IgD-negative memory B cell (primary cell): ENCODE data around the gene CPLX1. TPM values are rescaled to one million over a fixed set of nuclear protein-coding genes. Genes with fewer than 3 reads are reported as not detected.

Experiments used
- H3K27ac Mint-ChIP-seq, 3 donors: one replicate each; pipeline ENCODE4 v1.8.0; 2020 to 2022; ENCODE audit warnings: mild to moderate bottlenecking in 3 of 3, mixed read lengths in 3 of 3, moderate library complexity in 1 of 3
- H3K27me3 Mint-ChIP-seq: one replicate; pipeline ENCODE4 v1.8.0; 2021; ENCODE audit warnings: mixed read lengths
- H3K36me3 Mint-ChIP-seq: one replicate; pipeline ENCODE4 v1.8.0; 2020; ENCODE audit warnings: mild to moderate bottlenecking, mixed read lengths
- H3K4me1 Mint-ChIP-seq, 3 donors: one replicate each; pipeline ENCODE4 v1.8.0; 2020 to 2022; ENCODE audit warnings: mixed read lengths in 3 of 3, mild to moderate bottlenecking in 1 of 3
- H3K4me3 Mint-ChIP-seq, 4 donors: one replicate each; pipeline ENCODE4 v1.8.0; 2020 to 2022; ENCODE audit warnings: mild to moderate bottlenecking in 4 of 4, mixed read lengths in 4 of 4, moderate library complexity in 3 of 4
- H3K9me3 Mint-ChIP-seq, 3 donors: one replicate each; pipeline ENCODE4 v1.8.0; 2020 to 2021; ENCODE audit warnings: mixed read lengths in 3 of 3, mild to moderate bottlenecking in 1 of 3
- polyA plus RNA-seq: library from polyadenylated mRNA; unstranded; fragments of 300-500 nt; fragmentation: Illumina TruSeq; gene quantifications from one replicate; pipeline ENCODE4 v1.2.3, GENCODE V29; 2021

The CPLX1 gene
- polyA plus RNA-seq, 1 donor from 2014 or later, result not detected

DNA sequence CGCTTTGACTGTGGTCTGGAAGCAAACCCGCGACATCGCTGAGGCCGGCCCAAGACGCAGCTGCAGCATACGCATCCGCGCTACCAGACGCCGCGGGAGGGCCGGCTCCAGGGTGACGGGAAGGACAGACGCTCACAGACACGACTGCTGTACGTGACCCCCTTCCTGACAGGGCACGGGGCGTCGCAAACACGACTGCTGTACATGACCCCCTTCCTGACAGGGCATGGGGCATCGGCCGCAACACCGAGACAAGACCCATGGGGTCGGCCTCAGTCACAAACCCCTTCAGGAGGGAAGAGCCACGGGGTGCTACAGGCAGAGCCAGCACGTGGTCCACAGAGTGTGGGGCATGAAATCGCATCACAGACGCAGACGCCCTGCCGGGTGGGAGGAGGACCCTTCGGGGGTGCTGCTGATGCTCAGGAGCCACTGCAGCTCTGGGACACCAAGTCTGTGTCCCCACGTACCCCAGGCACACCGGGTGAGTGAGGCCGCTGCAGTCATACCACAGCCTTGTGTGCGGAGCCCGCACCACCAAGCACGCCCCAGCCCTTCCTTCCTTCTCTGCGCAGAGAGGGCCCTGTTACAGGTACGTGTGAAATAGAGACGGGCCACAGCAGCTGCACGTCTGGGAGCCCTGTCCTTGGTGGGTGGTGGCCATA lies 38.7 kb upstream of the CPLX1 start:
- Mint-ChIP-seq H3K36me3 (peaks cover 6% of the 10 kb centered on the region), H3K4me3 (no peak overlapping the region), H3K9me3 (no peaks in the 10 kb centered on the region), H3K27me3 (no peaks in the 10 kb centered on the region), H3K4me1 (peaks cover 0 to 2% (median 1%) of the 10 kb centered on the region in 3 donors), H3K27ac (peak overlapping the region in 1 of 3 donors; percentile 31)

DNA sequence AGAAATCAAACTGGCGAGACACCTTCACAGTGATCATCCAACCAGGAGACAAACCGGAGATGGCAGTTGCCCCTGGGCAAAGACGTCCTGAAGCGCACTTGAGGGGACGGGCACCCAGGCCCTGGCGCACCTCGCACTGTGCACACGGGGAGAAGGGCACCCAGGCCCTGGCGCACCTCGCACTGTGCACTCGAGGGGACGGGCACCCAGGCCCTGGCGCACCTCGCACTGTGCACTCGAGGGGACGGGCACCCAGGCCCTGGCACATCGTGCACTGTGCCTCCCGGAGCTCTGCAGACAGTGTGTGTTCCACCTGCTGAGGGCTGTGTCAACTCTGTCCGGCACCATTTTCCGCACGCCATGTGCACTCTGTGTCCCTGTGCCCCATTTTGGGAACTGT lies 34.6 kb upstream of the CPLX1 start:
- Mint-ChIP-seq H3K4me1 (peaks cover 0 to 2% (median 1%) of the 10 kb centered on the region in 3 donors), H3K27ac (no peak overlapping the region), H3K36me3 (peaks cover 13% of the 10 kb centered on the region), H3K9me3 (no peaks in the 10 kb centered on the region), H3K4me3 (no peak overlapping the region), H3K27me3 (no peaks in the 10 kb centered on the region)

DNA sequence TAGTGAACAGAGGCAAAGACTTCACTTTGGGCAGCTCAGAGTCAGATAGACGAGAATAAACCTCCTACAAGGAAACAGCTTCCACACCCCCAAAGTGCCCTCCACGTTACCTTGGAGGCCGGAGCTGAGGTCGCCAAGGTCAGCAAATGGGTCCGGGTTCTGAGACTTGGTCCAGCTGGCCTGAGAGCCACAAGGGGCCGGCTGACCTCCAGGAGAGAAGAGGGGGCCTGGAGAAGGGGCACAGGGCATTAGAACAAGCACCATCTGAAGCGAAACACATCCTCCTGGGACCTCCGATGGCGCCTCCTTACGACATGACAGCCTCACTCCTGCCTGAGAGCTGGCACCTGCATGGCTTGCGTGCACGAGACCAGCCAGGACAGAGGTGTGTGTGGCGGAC lies 33.6 kb upstream of the CPLX1 start:
- Mint-ChIP-seq H3K36me3 (peaks cover 13% of the 10 kb centered on the region), H3K27me3 (no peaks in the 10 kb centered on the region), H3K9me3 (no peaks in the 10 kb centered on the region), H3K27ac (no peak overlapping the region), H3K4me1 (peaks cover 0 to 2% (median 1%) of the 10 kb centered on the region in 3 donors), H3K4me3 (no peak overlapping the region)

DNA sequence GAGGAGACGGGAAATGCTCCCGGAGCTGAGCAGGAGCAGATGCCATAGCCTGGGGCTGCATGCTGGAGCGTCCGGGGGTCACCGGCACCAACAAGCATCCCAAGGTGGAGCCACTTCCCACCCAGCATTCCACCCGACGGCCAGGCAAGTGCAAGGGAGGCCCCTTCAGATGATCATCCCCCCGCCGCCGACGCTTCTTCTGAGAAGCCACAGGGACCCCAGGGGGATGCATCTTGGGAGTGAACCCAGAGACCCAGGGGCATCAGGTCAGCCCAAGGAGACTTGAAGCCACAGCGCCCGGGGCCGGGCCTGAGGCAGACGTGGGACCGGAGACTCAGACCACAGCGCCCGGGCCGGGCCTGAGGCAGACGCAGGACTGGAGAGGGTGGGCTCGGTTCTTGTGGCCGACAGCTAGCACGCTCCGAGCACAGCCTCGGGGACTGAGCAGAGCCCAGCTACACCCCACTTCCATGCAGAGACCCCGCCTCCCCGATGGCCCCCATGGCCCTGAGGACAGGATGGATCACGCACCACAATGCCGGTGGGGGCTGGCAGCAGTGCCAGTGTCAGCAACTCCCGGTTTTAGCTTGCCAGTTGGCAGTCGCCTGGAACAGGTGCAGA lies 33.0 kb upstream of the CPLX1 start:
- no peaks in the 10 kb centered on the region for H3K27me3 Mint-ChIP-seq
- peaks cover 0 to 2% (median 1%) of the 10 kb centered on the region in 3 donors for H3K4me1 Mint-ChIP-seq
- peaks cover 13% of the 10 kb centered on the region for H3K36me3 Mint-ChIP-seq
- H3K9me3 Mint-ChIP-seq, result no peaks in the 10 kb centered on the region
- no peak overlapping the region for H3K4me3 Mint-ChIP-seq
- H3K27ac Mint-ChIP-seq, result no peak overlapping the region

DNA sequence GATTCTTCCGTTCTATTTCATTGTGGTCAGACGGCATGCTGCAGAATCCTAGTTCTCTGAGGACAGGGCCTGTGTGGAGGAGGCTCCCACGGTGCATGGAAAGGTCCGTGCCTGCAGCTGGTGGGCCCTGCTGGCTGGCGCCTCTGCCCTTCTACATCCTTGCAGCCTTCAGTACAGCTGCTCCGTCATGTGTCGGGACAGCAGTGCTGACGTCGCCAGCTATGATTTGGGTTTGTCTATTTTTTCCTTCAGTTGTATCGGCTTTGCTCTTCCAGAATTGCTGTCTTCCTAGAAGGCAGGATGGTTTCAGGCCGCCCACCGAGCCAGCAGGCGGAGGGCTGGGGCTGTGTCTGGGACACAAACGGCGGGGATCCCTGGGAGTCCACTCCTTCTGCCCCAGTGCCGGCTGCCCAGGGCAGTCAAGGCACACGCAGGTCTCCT lies 32.1 kb upstream of the CPLX1 start:
- peaks cover 0 to 2% (median 1%) of the 10 kb centered on the region in 3 donors for H3K4me1 Mint-ChIP-seq
- no peak overlapping the region for H3K4me3 Mint-ChIP-seq
- peaks cover 13% of the 10 kb centered on the region for H3K36me3 Mint-ChIP-seq
- H3K27me3 Mint-ChIP-seq, result no peaks in the 10 kb centered on the region
- no peak overlapping the region for H3K27ac Mint-ChIP-seq
- H3K9me3 Mint-ChIP-seq, result no peaks in the 10 kb centered on the region

DNA sequence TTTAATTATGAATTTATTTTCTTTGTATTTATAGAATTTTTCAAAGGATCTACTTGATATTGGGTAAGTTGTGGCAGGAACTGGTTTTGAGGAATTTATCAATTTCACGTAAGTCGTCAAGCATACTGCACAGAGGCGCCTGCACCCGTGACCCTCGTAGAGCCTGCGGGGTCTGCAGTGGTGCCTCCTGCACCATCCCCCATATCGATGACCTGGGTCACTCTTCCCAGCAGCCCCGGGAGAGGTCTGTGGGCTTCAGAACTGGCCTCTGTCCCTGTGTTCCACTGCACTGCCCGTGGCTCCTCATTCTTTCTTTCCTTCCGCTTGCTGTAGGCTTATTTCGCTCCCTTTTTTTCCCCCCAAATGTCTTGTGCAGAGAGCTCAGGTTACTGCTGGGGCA lies 31.5 kb upstream of the CPLX1 start:
- Mint-ChIP-seq H3K9me3 (no peaks in the 10 kb centered on the region), H3K4me3 (peak overlapping the region in 1 of 4 donors; percentile 44), H3K4me1 (peaks cover 0 to 2% (median 1%) of the 10 kb centered on the region in 3 donors), H3K27ac (peak overlapping the region in 1 of 3 donors; percentile 46), H3K36me3 (peaks cover 11% of the 10 kb centered on the region), H3K27me3 (no peaks in the 10 kb centered on the region)

DNA sequence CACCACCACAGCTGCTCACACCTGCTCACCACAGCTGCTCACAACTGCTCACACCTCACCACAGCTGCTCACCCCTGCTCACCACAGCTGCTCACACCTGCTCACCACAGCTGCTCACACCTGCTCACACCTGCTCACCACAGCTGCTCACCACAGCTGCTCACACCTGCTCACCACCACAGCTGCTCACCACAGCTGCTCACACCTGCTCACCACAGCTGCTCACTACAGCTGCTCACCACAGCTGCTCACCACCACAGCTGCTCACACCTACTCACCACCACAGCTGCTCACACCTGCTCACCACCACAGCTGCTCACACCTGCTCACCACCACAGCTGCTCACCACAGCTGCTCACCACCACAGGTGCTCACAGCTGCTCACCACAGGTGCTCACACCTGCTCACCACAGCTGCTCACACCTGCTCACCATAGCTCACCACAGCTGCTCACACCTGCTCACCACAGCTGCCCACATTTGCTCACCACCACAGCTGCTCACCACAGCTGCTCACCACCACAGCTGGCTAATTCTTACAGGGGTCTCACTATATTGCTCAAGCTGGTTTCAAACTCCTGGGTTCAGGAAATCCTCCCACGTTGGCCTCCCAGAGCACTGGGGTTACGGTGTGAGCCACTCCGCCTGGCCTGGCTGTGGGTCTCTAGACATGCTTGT lies 30.4 kb upstream of the CPLX1 start:
- H3K9me3 Mint-ChIP-seq, result no peaks in the 10 kb centered on the region
- no peaks in the 10 kb centered on the region for H3K27me3 Mint-ChIP-seq
- H3K4me3 Mint-ChIP-seq, result peak overlapping the region in 1 of 4 donors; percentile 54
- H3K27ac Mint-ChIP-seq, result peak overlapping the region; percentile 32 to 77 (median 39)
- H3K4me1 Mint-ChIP-seq, result peaks cover 0 to 2% (median 1%) of the 10 kb centered on the region in 3 donors
- H3K36me3 Mint-ChIP-seq, result peaks cover 11% of the 10 kb centered on the region

DNA sequence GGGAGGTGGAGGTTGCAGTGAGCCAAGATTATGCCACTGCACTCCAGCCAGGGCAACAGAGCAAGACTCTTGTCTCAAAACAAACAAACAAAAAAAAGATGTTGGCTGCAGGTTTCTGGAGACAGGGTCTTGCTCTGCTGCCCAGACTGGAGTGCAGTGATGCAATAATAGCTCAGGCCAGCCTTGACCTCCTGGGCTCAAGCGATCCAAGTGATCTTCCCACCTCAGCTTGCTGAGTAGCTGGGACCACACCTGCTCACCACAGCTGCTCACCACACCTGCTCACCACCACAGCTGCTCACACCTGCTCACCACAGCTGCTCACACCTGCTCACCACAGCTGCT lies 29.9 kb upstream of the CPLX1 start:
- Mint-ChIP-seq H3K36me3 (peaks cover 8% of the 10 kb centered on the region), H3K4me1 (peaks cover 0 to 2% (median 1%) of the 10 kb centered on the region in 3 donors), H3K27me3 (no peaks in the 10 kb centered on the region), H3K4me3 (no peak overlapping the region), H3K9me3 (no peaks in the 10 kb centered on the region), H3K27ac (peak overlapping the region in 2 of 3 donors; percentile 32 to 77)

DNA sequence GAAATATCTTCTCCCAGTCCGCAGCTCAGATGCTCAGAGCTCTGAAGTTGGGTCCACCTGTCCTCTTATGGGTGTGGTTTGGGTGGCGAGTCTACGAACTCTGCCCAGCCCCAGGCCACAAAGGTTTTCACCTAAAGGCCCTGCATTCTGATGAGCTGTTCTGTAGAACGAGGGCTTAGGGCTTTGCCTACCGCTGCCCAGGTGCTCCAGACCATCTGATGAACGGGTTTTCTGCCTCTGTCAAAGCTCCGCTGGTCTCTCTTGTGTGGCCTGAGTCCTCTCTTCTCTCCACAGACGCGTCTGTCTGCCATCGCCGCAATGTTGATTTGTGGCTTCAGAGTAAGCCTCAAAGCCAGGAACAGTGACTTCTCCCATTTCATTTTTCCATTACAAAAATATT lies 28.4 kb upstream of the CPLX1 start:
- no peaks in the 10 kb centered on the region for H3K9me3 Mint-ChIP-seq
- peaks cover 7% of the 10 kb centered on the region for H3K36me3 Mint-ChIP-seq
- H3K4me1 Mint-ChIP-seq, result no peaks in the 10 kb centered on the region
- no peak overlapping the region for H3K4me3 Mint-ChIP-seq
- H3K27me3 Mint-ChIP-seq, result no peaks in the 10 kb centered on the region
- peak overlapping the region in 1 of 3 donors; percentile 50 for H3K27ac Mint-ChIP-seq

DNA sequence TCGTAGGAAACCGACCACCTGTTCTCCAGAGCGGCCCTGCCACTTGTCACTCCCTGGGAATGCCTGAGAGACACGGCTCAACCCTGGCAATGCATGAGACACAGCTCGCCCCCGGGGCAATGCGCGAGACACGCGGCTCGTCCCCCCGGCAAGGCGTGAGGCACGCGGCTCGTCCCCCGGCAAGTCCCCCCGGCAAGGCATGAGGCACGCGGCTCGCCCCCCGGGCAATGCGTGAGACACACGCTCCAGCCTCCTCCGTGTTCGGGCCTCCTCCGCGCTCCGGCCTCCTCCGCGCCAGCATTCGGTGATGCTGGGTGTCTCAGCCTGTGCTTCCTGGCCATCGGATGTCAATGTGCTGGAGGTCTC lies 27.5 kb upstream of the CPLX1 start:
- Mint-ChIP-seq H3K4me3 (peak overlapping the region in 1 of 4 donors; percentile 33), H3K9me3 (no peaks in the 10 kb centered on the region), H3K4me1 (no peaks in the 10 kb centered on the region), H3K36me3 (peaks cover 5% of the 10 kb centered on the region), H3K27ac (no peak overlapping the region), H3K27me3 (no peaks in the 10 kb centered on the region)

DNA sequence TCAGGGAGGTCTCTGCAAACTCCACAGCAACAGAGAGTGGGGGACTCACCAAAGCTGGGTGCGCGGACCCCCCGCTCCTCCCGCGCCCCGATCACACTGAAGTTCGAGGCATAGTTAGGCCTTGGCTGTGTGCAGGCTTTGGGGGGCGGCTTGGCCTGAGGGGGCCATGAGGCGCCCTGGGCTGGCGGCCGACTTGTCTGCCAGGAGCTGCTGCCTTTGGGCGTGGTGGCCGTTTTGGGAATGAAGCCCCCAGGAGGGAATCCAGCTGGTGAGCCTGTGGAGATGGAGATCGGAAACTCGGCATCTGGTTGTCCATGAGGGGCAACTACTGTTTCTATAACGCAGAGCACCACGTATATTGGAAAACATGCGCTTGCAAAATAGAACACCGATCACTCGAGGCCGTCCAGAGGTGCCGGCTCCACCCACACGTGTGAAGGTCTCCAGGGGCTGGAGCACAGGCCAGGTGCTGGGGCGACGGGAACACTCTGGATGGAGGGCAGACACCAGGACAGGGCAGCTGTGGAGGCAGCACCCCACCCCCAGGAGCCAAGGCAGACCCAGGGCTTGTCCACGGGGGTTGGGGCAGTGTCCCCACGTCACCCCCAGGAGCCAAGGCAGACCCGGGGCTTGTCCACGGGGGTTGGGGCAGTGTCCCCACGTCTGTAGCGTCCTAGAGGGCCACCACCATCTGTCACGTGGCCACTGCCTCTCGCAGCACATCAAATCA lies 25.9 kb upstream of the CPLX1 start:
- Mint-ChIP-seq H3K27ac (no peak overlapping the region), H3K27me3 (no peaks in the 10 kb centered on the region)

DNA sequence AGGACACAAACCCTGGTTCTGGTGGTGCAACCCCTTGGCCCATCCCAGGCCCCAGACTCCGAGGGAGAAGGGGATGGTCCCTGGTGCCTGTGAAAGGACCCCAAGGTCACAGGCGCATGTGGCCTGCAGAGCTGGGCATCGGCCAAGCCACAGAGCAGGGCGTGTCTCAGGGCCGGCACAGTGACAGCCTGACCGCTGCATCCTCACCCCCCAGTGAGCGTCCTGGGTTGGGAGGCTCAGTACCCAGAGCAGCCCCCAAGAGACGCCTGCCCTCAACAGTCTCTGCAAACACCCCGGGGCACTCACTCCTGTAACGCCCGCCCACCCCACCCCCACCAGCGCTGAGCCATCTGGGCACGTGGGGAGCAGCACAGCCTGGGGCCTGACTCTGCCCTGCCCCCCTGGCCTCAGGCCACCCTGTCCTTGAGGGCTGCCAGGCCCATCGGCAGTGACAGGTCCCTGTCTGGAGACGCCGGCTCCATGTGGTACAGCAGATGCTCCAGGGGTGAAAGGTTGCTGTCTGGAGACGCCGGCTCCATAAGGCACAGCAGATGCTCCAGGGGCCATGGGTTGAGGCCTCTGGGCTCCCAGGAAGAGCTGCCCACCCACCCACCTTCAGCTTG lies 24.5 kb upstream of the CPLX1 start:
- Mint-ChIP-seq H3K9me3 (no peaks in the 10 kb centered on the region), H3K27me3 (no peaks in the 10 kb centered on the region), H3K4me1 (no peaks in the 10 kb centered on the region), H3K36me3 (no peaks in the 10 kb centered on the region), H3K4me3 (no peak overlapping the region), H3K27ac (no peak overlapping the region)

More for the DNA sequence above, 25.9 kb upstream of the CPLX1 start:
- Mint-ChIP-seq H3K36me3 (no peaks in the 10 kb centered on the region), H3K4me3 (no peak overlapping the region), H3K4me1 (no peaks in the 10 kb centered on the region), H3K9me3 (no peaks in the 10 kb centered on the region)

DNA sequence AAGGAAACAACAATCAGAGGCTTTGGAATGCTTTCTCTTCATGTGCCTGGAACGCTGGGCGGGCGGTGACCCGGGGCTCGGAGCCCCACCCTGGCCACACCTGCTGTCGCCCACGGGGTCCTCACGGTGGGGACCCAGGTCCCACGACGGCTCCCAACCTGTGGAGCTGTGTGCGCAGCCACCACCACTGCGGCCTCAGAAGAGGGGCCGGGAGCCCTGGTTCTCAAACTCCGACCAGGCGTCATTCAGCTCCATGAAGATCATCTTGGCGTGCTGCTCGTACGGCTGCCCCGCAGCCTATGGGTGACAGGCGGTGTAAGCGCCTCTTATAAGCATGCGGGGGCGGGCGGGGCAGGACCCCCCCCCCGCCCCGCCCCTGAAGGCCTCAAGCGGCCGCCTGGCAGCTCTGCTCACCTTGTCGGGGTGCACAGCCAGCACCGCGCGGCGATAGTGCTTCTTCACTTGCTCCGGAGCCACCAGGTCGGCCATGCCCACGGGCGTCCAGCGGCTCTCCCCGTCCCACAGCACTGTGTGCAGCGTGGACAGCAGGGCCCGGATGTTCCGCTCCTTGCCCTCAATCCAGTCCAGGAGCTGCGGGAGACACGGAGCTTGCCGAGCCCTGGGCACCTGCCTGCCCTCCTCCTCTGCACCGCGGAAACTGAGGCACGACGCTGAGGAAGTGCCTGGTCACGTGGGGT lies 23.7 kb upstream of the CPLX1 start:
- Mint-ChIP-seq H3K9me3 (no peaks in the 10 kb centered on the region), H3K4me1 (no peaks in the 10 kb centered on the region), H3K4me3 (no peak overlapping the region), H3K27ac (no peak overlapping the region), H3K36me3 (no peaks in the 10 kb centered on the region), H3K27me3 (no peaks in the 10 kb centered on the region)

DNA sequence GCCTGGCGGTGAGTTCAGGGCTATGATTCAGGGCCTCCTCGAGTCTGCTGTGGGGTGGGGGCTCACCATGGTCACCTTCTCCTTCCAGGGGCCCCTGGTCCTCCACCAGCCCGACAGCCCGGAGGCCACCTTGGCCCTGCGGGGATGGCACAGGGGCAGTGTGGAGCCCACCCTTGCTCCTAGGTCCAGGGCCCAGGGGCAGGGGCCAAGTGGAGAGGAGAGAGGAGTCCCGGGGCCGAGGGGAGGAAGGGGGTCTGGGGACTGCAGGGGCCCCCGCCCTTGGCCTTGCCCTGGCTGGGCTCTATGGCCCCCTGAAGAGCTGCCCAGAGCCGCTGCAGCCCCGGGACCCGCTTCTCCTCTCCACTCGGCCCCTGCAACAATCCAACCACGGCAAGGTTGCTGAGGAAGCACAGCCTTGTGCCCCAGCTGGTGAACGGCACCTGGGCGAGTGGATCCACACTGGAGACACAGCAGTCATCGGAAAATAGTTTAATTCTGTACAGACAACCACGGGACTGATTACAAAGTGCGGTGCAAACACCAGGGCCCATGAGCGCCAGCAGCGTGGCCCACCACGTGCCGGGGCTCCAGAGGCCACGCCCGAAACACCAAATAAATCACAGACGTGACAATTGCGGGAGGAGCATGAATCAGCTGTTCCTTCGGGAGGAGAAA lies 23.0 kb upstream of the CPLX1 start:
- H3K9me3 Mint-ChIP-seq, result peaks cover 0 to 2% (median 2%) of the 10 kb centered on the region in 3 donors
- no peak overlapping the region for H3K27ac Mint-ChIP-seq
- no peak overlapping the region for H3K4me3 Mint-ChIP-seq
- no peaks in the 10 kb centered on the region for H3K4me1 Mint-ChIP-seq
- H3K36me3 Mint-ChIP-seq, result no peaks in the 10 kb centered on the region
- H3K27me3 Mint-ChIP-seq, result no peaks in the 10 kb centered on the region
